ENCODE data around the gene MLIP. TPM values are rescaled to one million over a fixed set of nuclear protein-coding genes. Genes with fewer than 3 reads are reported as not detected.

MLIP gene
- total RNA-seq, 4 donors from 2014 or later, result 3.1 to 16.7 (median 12.2) TPM

GRCh38 chr6:54109586-54109985 is 1.7 kb upstream of the MLIP start:
- Histone ChIP-seq H3K36me3 (no peaks in the 10 kb centered on the region), H3K27me3 (no peaks in the 10 kb centered on the region), H3K9me3 (no peaks in the 10 kb centered on the region), H3K4me3 (no peak overlapping the region), H3K27ac (no peak overlapping the region), H3K4me1 (peaks cover 8% of the 10 kb centered on the region)
- DNase-seq (ENCODE audit: low spot score in 2 of 2), result no peak
- WGBS, result 83% methylated on average over 3 of the region's 3 CpGs
- TF ChIP-seq POLR2AphosphoS5 (IDR thresholded peaks at IDR 0.05) (no peak), CTCF (IDR thresholded peaks at IDR 0.05) (no peak), EP300 (IDR thresholded peaks at IDR 0.05) (no peak), POLR2A (IDR thresholded peaks at IDR 0.05) (no peak)

GRCh38 chr6:54112151-54112650 is 958 bp downstream of the MLIP start:
- 89% methylated on average over 1 of the region's 1 CpG for WGBS
- no peaks in the 10 kb centered on the region for H3K9me3 ChIP-seq
- peaks cover 3% of the 10 kb centered on the region for H3K4me1 ChIP-seq
- no peak overlapping the region for H3K27ac ChIP-seq
- DNase-seq (ENCODE audit: low spot score in 2 of 2), result no peak
- no peaks in the 10 kb centered on the region for H3K36me3 ChIP-seq
- H3K27me3 ChIP-seq, result no peaks in the 10 kb centered on the region
- TF ChIP-seq CTCF (IDR thresholded peaks at IDR 0.05) (no peak), POLR2A (IDR thresholded peaks at IDR 0.05) (no peak), EP300 (IDR thresholded peaks at IDR 0.05) (no peak), POLR2AphosphoS5 (IDR thresholded peaks at IDR 0.05) (no peak)
- no peak overlapping the region for H3K4me3 ChIP-seq

- H3K27ac ChIP-seq, result no peak overlapping the region
- no peaks in the 10 kb centered on the region for H3K27me3 ChIP-seq
- H3K4me1 ChIP-seq, result no peaks in the 10 kb centered on the region
- no peak overlapping the region for H3K4me3 ChIP-seq
- no peak for TF ChIP-seq EP300 (IDR thresholded peaks at IDR 0.05)
- no peak for TF ChIP-seq CTCF (IDR thresholded peaks at IDR 0.05)
- no peak for TF ChIP-seq POLR2A (IDR thresholded peaks at IDR 0.05)
- TF ChIP-seq POLR2AphosphoS5 (IDR thresholded peaks at IDR 0.05), result no peak
- H3K9me3 ChIP-seq, result no peaks in the 10 kb centered on the region
- no peaks in the 10 kb centered on the region for H3K36me3 ChIP-seq
- DNase-seq (ENCODE audit: low spot score in 2 of 2), result no peak
- WGBS, result 76% methylated on average over 1 of the region's 1 CpG
Measured at GRCh38 chr6:54114991-54115390, 3.7 kb downstream of the MLIP start.

DNA sequence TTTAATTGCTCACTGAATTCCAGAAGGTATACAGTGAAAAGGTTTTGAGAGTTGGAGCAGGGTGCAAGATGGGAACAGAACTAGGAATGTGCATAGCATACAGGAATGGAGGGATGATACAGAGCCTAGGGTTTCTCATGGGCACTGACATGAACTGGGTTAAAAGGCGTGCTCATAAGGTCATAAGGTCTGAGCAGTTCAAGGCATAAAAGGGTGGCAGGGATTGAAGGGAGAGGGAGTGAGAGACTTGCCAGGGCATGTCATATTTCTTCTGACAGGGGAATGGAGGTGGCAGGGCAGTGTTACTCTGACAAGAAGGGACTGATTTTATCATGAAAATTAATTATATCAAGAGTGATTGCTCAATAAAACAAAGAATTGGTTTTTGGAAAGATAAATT is 4.7 kb downstream of the MLIP start:
- Histone ChIP-seq H3K27ac (no peak overlapping the region), H3K27me3 (no peaks in the 10 kb centered on the region), H3K4me1 (no peaks in the 10 kb centered on the region), H3K4me3 (no peak overlapping the region), H3K36me3 (no peaks in the 10 kb centered on the region), H3K9me3 (no peaks in the 10 kb centered on the region)
- 68% methylated on average over 1 of the region's 1 CpG for WGBS
- DNase-seq (ENCODE audit: low spot score in 2 of 2), result no peak
- TF ChIP-seq POLR2A (IDR thresholded peaks at IDR 0.05) (no peak), EP300 (IDR thresholded peaks at IDR 0.05) (no peak), CTCF (IDR thresholded peaks at IDR 0.05) (no peak), POLR2AphosphoS5 (IDR thresholded peaks at IDR 0.05) (no peak)

- 94% methylated on average over 2 of the region's 2 CpGs for WGBS
- Histone ChIP-seq H3K27ac (no peak overlapping the region), H3K36me3 (no peaks in the 10 kb centered on the region), H3K9me3 (no peaks in the 10 kb centered on the region), H3K4me3 (no peak overlapping the region), H3K4me1 (no peaks in the 10 kb centered on the region), H3K27me3 (no peaks in the 10 kb centered on the region)
- DNase-seq (ENCODE audit: low spot score in 2 of 2), result no peak
- TF ChIP-seq POLR2A (IDR thresholded peaks at IDR 0.05) (no peak), POLR2AphosphoS5 (IDR thresholded peaks at IDR 0.05) (no peak), CTCF (IDR thresholded peaks at IDR 0.05) (no peak), EP300 (IDR thresholded peaks at IDR 0.05) (no peak)
Measured at GRCh38 chr6:54118117-54118516, 6.9 kb downstream of the MLIP start.

Data from suprapubic skin (tissue), 4 donors.